Measurements from ENCODE around the gene RHBDD2.
"Not testable (repeated sequence)": the region's sequence is repeated elsewhere in the genome, so short reads cannot be mapped to it uniquely, and the experiment has no call there.

RHBDD2 gene

DNA sequence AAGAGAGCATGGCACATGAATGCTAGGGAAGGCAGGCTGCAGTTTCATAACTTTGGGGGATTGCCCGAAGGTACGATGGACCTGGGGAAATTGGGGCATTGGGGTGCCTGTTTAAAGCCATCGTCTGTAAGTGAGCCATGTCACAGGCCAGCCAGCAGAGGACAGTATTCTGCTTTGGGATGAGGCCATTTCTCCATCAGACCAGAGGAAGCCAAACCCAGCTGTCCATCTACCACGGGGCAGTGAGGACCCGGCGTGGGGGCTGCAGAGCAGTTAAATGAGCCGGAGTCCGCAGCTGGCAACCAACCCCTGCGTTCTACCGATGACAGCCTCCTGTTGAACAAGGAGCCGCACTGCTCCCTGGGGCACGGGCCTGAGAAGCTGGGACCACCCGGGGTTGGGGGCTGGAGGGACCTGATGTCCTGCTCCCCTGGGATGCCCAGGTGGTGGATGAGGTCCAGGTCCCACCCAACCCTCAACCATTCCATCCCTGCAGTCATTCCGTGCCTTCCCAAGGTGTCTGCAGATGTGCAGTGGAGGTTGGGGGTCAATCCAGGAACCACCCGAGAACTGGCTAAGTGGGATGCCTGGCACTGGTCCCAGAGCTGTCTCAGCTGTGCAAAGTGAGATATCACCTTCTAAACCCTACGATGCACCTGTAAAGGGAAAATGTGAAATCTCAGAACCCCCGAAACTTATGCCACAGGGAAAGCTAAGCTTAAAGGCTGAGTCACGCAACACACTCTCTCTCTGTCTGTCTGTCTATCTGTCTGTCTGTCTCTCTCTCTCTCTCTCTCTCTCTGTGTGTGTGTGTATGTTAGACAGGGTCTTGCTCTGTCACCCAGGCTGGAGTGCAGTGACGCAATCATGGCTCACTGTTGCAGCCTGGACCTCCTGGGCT lies 12.1 kb upstream of the RHBDD2 start:
- DNase-seq, result peak; percentile 27 to 32

DNA sequence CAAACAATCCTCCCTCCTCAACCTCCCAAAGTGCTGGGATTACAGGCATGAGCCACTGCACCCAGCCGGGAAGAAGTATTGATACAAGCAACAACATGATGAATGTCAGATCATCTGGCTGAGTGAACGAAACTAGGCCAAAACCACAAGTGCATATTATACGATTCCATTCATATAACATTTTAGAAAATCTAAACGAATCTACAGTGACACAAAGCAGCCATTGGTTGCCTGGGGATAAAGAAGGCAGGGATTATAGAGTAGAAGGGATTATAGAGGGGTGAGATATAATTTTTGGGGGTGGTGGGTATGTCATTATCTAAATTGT lies 11.5 kb upstream of the RHBDD2 start:
- no peak for DNase-seq

DNA sequence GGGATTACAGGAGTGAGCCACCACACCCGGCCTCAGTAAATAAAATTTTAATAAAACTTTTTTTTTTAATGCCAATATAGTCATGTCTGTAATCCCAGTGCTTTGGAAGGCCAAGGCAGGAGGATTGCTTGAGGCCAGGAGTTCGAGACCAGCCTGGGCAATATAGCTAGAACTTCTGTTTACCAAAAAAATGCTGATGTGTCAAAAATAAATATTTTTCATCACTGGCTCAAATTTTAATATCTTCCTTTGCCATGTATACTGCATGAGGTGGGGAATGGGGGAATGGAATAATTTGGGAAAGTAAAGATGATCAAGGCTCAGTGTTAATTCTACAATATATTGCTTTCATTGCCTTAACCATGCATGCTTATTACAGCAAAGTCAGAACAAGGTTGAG lies 10.7 kb upstream of the RHBDD2 start:
- DNase-seq, result no peak

DNA sequence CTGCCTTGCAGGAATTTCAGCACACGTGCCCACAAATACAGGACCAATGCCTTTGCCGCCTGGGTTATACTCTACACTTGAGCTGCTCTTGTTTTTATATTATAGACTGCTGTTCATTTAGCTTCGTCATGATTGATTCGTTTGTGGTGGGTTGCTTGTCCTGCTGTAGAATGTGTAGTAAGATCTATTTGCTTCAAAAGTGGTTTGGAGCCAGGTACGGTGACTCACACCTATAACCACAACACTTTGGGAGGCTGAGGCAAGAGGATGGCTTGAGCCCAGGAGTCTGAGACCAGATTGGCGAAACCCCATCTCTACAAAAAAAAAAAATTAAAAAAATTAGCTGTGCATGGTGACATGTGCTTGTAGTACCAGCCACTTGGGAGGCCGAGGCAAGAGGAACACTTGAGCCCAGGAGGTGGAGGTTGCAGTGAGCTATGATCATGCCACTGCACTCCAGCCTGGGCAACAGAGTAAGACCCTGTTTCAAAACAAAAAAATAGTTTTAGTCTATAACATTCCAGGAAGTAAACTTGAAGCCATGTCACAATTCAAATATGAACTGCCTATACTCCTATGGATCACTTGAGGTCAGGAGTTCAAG lies 9.0 kb upstream of the RHBDD2 start:
- no peak for DNase-seq

DNA sequence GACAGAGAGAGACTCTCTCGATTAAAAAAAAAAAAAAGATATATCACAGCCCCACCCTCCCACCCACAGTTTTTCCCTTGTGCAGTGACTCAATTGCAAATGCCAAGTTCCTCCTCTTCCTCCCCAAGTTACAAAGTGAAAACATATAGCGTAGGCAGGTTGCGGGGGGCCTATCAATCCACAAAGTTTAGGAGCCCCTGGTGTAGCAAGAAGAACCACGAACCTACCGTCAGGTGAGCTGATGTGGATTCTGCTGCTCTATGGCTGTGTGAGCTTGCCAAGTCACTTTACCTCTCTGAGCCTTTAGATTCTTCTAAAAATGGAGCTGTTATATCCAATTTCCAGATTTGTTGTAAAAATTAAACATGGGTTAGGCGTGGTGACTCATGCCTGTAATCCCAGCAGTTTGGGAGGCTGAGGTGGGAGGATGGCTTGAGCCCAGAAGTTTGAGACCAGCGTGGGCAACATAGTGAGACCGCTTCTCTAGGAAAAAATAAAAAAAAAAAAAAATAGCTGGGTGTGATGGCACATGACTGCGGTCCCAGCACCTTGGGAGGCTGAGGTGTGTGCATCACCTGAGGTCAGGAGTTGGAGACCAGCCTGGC lies 8.2 kb upstream of the RHBDD2 start:
- no peak for DNase-seq

DNA sequence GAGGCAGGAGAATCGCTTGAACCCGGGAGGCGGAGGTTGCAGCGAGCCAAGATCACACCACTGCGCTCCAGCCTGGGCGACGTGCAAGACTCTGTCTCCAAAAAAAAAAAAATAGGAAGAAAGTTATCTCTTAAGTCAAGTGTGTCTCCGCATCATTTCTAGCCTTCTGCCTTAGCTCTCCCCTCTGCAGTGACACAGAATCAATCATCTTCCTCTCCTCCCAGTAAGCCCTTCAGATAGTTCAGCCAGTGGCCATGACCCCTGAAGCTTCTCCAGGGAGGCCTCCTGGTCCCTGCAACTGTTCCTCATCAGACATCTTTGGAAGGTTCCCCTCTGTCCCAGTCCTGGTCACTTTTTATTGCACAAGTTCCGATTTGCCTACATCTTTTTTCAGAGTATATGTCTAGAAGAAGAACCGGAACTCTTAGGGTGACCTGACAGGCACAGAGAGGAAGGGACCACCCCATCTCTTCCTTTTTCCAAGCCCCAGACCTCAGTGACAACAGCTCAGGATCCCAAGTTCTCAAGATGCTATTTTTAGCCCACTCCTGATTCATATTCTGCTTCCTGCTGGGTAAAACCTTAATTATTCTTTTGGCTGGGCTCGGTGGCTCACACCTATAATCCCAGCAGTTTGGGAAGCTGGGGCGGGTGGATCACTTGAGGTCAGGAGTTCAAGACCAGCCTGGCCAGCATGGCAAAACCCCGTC lies 6.6 kb upstream of the RHBDD2 start:
- DNase-seq, result no peak

DNA sequence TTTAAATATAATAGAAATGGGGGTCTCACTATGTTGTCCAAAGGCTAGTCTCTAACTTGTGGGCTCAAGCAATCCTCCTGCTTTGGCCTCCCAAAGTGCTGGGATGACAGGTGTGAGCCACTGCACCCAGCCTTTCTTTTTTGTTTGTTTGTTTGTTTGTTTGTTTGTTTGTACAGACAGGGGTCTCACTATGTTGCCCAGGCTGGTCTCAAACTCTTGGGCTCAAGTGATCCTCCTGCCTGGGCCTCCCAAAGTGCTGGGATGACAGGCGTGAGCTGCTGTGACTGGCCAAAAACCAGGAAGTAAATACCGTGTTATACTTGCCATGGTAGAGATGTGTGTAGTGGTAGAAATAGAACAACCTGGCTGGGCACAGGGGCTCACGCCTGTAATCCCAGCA lies 4.7 kb upstream of the RHBDD2 start:
- not testable (repeated sequence) for DNase-seq

DNA sequence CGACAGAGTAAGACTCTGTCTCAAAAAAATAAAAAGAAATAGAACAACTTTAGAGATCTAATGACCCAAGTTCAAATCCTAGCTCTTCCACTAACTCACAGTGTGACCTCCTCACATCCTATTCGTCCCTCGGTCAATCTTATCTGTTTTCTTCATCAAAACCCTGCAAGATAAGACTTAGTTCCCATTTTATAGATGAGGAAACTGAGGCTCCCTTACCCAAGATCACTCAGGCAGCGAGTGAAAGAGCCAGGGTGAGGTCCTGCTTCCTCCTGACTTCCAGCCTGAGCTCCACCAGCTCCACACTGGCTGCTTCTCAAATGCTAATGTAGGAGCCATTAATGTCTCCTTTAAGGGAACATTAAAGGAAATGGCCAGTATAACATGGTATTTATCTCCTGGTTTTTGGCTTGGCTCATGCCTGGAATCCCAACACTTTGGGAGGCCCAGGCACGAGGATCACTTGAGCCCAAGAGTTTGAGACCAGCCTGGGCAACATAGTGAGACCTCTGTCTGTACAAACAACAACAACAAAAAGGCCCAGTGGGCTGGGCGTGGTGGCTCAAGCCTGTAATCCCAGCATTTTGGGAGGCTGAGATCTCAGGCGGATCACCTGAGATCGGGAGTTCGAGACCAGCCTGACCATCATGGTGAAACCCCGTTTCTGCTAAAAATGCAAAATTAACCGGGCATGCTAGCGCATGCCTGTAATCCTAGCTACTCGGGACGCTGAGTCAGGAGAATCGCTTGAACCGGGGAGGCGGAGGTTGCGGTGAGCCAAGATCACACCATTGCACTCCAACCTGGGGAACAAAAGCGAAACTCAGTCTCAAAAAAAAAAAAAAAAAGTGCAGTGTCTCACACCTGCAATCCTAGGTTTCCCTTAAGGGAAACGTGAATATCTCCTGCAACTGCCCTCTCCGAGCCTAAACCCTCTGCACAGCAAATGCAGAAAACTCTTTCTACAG lies 3.4 kb upstream of the RHBDD2 start:
- DNase-seq, result no peak

DNA sequence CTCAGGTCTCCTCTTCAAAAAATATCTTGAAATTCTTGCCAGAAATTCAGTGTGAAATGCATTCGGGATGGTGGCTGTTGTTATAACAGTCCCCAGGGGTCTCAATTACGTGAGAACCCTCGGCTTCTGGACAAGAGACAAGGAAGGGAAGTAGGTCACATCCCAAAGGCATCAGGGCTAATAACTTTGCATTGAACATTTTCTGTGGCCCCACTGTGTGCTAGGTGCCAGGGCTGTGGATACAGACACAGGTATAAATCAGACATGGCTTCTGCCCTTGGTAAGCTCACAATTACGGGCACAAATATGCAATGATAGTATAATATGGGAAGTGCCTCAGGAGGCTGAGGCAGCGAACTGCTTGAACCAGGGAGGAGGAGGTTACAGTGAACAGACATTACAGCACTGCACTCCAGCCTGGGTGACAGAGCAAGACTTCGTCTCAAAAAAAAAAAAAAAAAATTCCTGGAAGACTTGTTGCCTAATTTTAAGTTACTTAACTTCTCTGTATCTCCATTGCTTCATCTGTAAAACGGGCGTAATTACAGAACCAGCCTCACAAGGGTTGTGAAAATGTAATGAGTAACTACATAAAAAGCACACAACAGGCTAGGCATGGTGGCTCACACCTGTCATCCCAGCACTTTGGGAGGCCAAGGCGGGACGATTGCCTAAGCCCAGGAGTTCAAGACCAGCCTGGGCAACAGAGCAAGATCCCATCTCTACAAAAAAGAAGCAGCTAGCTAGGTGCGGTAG lies 2.5 kb upstream of the RHBDD2 start:
- peak in 1 of 2 donors; percentile 11 for DNase-seq

DNA sequence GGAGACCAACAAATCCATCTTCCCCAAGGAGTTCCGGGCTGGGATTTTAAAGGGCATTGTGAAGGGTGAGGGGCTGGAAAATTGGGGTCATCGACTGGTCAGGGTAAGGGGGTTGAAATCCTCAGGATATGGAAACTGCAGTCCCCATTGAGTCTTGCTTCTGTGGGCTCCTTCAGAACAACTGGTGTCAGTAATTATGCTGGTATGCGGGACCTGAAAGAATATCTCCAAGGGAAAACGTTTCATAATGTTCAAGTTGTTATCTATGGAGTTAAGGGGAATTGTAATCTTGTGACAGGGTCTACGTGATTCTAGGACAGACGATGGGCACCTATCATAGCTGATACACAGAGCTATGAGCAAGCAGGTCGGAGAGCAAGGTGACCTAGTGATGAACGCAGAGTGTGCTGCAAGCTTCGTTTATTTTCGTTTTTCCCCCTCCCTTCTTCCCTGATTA lies 494 bp upstream of the RHBDD2 start:
- peak in 1 of 2 donors; percentile 66 for DNase-seq

DNA sequence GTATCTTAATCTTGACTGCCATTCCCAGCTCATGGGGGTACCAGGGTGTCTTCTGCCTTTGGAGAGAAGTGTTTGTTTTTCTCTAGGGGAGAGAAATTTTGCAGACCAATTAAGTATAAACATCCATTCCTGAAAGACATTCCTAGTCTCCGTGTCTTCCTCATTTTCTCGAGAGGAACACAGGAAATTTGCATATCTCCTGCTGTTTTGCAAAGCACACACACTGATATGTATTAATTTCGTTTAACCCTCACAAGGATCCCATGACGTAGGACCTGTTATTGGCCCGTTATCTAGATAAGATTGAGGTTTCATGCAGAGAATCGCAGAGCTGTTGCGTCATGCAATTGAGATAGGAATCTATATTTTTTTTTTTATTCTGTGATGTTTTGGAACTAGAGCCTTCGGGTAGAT lies 944 bp downstream of the RHBDD2 start:
- DNase-seq, result no peak

DNA sequence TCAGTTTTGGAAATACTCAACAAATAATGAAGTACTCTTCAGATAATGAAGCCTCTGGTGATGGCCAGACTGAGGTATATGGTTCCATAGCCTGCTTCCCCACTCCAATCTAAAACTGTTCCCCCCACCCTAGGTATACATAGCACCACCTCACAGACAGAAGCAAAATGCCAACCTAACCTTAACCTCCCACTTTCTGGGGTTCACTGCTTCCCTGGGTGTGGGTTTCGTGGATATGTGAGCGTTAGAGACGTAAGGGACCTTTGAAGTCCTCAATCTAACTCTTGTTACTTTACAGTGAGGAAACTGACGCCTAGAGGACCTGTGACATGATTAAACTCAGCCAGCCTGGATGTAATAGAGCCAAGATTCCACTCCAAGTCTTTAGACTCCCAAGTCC lies 1.4 kb downstream of the RHBDD2 start:
- no peak for DNase-seq

DNA sequence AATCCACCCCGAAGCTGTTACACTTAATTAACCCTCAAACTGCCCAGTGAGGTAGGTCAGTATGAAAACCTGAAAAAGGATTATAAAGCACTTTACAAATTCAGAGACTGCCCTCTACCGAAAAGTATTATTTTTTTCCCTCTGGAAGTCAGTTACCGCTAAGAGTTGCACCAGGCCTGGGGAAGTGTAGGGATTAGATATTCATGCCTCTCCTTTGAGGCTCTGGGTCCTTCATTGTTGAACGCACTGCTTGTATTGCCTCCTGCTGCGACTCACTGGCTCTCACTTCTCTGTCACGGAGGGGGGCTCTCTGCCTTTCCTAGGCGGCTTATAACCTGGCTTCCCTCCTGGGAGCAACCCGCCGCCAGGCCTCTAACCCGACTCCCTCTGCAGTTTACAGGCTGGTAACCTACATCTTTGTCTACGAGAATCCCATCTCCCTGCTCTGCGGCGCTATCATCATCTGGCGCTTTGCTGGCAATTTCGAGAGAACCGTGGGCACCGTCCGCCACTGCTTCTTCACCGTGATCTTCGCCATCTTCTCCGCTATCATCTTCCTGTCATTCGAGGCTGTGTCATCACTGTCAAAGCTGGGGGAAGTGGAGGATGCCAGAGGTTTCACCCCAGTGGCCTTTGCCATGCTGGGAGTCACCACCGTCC lies 2.7 kb downstream of the RHBDD2 start:
- DNase-seq, result no peak

DNA sequence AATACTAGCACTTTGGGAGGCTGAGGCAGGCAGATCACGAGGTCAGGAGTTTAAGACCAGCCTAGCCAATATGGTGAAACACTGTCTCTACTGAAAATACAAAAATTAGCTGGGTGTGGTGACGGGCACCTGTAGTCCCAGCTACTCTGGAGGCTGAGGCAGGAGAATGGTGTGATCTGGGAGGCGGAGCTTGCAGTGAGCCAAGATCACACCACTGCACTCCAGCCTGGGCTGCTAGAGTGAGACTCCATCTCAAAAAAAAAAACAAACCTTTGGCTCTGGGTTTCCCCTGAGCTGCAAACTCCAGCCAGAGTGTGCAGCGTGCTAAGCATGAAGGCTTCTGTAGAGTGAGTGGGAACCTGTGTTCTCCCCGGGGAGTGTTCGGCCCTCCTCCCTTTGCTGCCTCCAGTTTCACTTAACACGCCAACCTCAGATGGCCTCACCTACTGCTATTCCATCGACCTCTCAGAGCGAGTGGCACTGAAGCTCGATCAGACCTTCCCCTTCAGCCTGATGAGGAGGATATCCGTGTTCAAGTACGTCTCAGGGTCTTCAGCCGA lies 4.5 kb downstream of the RHBDD2 start:
- not testable (repeated sequence) for DNase-seq

DNA sequence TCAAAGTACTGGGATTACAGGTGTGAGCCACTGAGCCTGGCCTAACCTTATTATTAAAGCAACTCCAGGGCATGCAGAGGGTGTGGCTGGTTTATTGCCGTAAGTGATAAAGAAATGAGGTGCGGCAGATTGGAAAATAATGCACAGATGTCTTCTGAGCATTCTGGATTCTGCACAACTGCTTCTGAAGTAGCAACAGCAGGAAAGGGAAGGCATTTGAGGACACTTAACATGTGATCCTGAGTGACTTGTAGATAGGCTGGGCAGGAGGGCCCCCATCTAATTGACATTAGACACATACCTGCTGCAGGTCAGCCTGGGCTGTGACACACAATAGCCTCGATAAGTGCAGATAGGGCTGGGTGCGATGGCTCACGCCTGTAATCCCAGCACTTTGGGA lies 5.6 kb downstream of the RHBDD2 start:
- no peak for DNase-seq

DNA sequence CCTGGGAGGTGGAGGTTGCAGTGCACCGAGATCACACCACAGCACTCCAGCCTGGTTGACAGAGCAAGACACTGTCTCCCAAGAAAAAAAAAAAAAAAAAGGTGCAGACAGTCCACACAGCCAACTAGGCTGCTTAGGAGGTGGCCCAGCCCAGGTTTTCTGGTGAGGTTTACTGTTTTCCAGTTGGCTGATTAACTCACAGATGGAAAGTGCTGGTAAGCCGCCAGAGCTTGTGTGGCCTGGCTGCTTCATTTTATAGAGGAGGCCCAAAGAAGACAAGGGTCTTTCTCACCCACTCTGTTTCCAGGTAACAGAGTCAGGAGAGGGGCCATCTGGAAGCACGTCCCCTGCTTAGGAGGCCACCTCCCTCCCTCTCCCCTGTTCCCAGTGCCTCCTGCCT lies 6.2 kb downstream of the RHBDD2 start:
- no peak for DNase-seq

DNA sequence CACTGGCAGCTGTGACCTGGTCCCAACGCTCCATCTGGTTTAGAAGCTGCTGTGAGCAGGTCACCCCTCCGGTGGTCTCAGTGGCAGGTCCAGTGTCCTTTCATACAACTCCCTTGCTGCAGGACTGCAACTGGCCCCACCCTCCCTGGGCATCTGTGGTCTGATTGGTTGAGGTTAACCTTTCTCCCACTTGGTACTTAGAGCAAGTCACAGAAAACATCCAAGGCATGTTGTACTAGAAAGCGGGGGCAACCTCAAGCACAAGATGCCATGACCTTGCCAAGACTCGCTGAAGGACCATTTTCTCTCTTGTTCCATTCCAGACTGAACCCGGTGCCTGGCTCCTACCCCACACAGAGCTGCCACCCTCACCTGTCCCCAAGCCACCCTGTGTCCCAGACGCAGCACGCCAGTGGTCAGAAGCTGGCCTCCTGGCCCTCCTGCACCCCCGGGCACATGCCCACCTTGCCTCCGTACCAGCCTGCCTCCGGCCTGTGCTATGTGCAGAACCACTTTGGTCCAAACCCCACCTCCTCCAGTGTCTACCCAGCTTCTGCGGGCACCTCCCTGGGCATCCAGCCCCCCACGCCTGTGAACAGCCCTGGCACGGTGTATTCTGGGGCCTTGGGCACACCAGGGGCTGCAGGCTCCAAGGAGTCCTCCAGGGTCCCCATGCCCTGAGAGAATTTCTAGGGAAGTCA lies 9.0 kb downstream of the RHBDD2 start:
- DNase-seq, result no peak

DNA sequence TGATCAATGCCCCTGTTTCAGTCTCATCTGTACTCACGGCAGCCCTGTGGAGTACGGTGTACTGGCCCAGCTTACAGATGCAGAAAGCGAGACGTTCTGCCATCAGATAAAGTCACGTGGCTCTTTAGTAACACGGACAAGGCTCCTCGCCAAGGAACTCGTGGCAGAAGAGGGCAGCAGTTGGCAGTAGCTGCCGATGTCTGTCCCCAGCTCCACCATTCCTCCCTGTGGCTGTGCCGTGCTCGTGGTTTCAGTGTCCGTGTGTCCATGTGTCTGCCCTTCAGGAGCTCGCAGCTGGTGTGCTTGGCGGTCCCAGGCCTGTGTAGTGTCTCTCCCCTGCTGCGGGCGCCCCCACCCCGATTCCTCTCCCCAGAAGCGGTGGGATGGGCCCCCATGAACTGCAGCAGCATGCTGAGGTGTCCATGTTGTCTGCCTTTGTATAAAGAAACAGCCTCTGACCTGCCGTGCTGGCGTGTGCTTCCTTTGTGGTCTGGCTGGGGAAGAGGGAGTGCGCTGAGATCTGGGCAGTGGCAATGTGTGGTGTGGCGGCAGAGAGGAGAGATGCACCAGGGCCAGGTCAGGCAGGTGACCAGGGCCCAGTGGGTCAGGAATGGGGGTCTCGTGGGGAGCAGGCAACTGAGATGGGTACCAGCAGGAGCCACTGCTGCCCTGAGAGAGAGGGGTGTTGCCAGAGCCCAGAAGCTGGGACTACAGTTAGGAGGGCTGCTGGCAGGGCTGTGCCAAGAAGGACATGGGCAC lies 9.8 kb downstream of the RHBDD2 start:
- no peak for DNase-seq

DNA sequence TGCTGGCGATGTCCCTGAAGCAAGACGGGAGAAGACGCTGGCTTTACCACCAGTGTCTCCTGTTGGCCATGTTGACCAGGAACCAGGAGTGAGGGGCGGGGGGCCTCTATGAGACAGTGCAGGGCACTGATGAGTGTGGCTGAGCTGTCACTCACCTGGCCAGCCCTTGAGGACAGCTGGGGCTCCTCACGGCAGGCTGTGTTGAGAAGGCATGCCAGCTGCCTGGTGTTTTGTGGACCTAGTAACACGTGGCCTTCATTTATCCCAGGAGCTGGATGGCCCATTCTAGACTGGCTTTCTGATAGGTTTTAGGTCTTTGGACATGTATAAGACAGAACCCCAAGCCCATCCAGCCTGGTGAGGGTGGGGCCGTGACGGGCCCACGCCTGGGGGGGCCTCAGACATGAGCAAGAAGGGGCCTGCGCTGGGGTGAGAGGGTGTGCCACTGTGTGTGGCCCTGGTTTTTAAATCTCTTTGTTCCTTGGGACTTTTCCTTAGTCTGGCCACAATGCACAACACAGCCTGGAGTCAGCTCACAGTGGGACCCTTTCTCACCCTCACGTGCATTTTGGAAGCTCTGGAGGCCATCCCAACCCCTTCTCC lies 10.5 kb downstream of the RHBDD2 start:
- DNase-seq, result no peak
